Activated T-helper 17 cell treated with anti-CD3 and anti-CD28 coated beads, Interleukin-2, amount 50 U/mL, for 72 hours (primary cell): ENCODE results near the gene KLHL9. TPM values are rescaled to one million over a fixed set of nuclear protein-coding genes. Genes with fewer than 3 reads are reported as not detected.

Experiments
- ATAC-seq: fragments of 150-1000 bp; cut with Tn5 transposase; replicated peaks from 2 replicates; pipeline ENCODE4 v1.10.0; 2021; ENCODE audit warnings: mild to moderate bottlenecking, moderate library complexity
- H3K27ac Mint-ChIP-seq: one replicate; pipeline ENCODE4 v1.8.0; 2022; ENCODE audit warnings: mixed read lengths
- H3K27me3 Mint-ChIP-seq: one replicate; pipeline ENCODE4 v1.8.0; 2022; ENCODE audit warnings: mixed read lengths
- H3K36me3 Mint-ChIP-seq: one replicate; pipeline ENCODE4 v1.8.0; 2022; ENCODE audit warnings: low read depth, mild to moderate bottlenecking, mixed read lengths
- H3K4me1 Mint-ChIP-seq: one replicate; pipeline ENCODE4 v1.8.0; 2022; ENCODE audit warnings: mixed read lengths
- H3K4me3 Mint-ChIP-seq: one replicate; pipeline ENCODE4 v1.8.0; 2022; ENCODE audit warnings: mild to moderate bottlenecking, mixed read lengths
- H3K9me3 Mint-ChIP-seq: one replicate; pipeline ENCODE4 v1.8.0; 2022; ENCODE audit warnings: mixed read lengths
- total RNA-seq, 2 donors: library from RNA; stranded (reverse); gene quantifications; one replicate each; pipeline ENCODE4 v1.2.3, GENCODE V29; 2022

The KLHL9 gene
- total RNA-seq, 2 donors from 2014 or later, result 10.5 to 13.7 TPM

GRCh38 chr9:21294364-21294774 is 40.8 kb downstream of the KLHL9 start:
- Mint-ChIP-seq H3K9me3 (no peaks in the 10 kb centered on the region), H3K36me3 (no peaks in the 10 kb centered on the region), H3K4me3 (no peak overlapping the region), H3K27ac (no peak overlapping the region), H3K27me3 (peaks cover 12% of the 10 kb centered on the region), H3K4me1 (peaks cover 3% of the 10 kb centered on the region)
- ATAC-seq, result peak; percentile 77

GRCh38 chr9:21289848-21290247 is 45.4 kb downstream of the KLHL9 start:
- Mint-ChIP-seq H3K4me1 (peaks cover 3% of the 10 kb centered on the region), H3K4me3 (no peak overlapping the region), H3K27me3 (peaks cover 20% of the 10 kb centered on the region), H3K36me3 (no peaks in the 10 kb centered on the region), H3K27ac (no peak overlapping the region), H3K9me3 (no peaks in the 10 kb centered on the region)
- no peak for ATAC-seq

GRCh38 chr9:21287280-21287679 is 47.9 kb downstream of the KLHL9 start:
- H3K36me3 Mint-ChIP-seq, result no peaks in the 10 kb centered on the region
- H3K9me3 Mint-ChIP-seq, result no peaks in the 10 kb centered on the region
- no peak overlapping the region for H3K27ac Mint-ChIP-seq
- no peaks in the 10 kb centered on the region for H3K4me1 Mint-ChIP-seq
- H3K27me3 Mint-ChIP-seq, result peaks cover 16% of the 10 kb centered on the region
- no peak for ATAC-seq
- H3K4me3 Mint-ChIP-seq, result no peak overlapping the region

GRCh38 chr9:21286659-21287058 is 48.5 kb downstream of the KLHL9 start:
- peaks cover 16% of the 10 kb centered on the region for H3K27me3 Mint-ChIP-seq
- no peak overlapping the region for H3K4me3 Mint-ChIP-seq
- ATAC-seq, result no peak
- no peaks in the 10 kb centered on the region for H3K4me1 Mint-ChIP-seq
- no peaks in the 10 kb centered on the region for H3K9me3 Mint-ChIP-seq
- no peak overlapping the region for H3K27ac Mint-ChIP-seq
- no peaks in the 10 kb centered on the region for H3K36me3 Mint-ChIP-seq

- no peaks in the 10 kb centered on the region for H3K4me1 Mint-ChIP-seq
- H3K4me3 Mint-ChIP-seq, result no peak overlapping the region
- H3K9me3 Mint-ChIP-seq, result no peaks in the 10 kb centered on the region
- H3K27me3 Mint-ChIP-seq, result peaks cover 18% of the 10 kb centered on the region
- H3K36me3 Mint-ChIP-seq, result no peaks in the 10 kb centered on the region
- ATAC-seq, result no peak
- no peak overlapping the region for H3K27ac Mint-ChIP-seq
Measured at GRCh38 chr9:21286099-21286498, 49.1 kb downstream of the KLHL9 start.

GRCh38 chr9:21281275-21281674 is 53.9 kb downstream of the KLHL9 start:
- no peaks in the 10 kb centered on the region for H3K36me3 Mint-ChIP-seq
- H3K27ac Mint-ChIP-seq, result no peak overlapping the region
- ATAC-seq, result no peak
- H3K9me3 Mint-ChIP-seq, result peaks cover under 1% of the 10 kb centered on the region
- H3K4me3 Mint-ChIP-seq, result no peak overlapping the region
- H3K4me1 Mint-ChIP-seq, result no peaks in the 10 kb centered on the region
- H3K27me3 Mint-ChIP-seq, result peaks cover 15% of the 10 kb centered on the region

Other genes with a start within 250 kb of the KLHL9 start
- not detected for gene IFNW1, start 193.6 kb downstream of the KLHL9 start, total RNA-seq
- gene IFNA21, start 168.7 kb downstream of the KLHL9 start, total RNA-seq, result not detected
- not detected for gene IFNA4, start 147.8 kb downstream of the KLHL9 start, total RNA-seq
- not detected for gene IFNA7, start 133.2 kb downstream of the KLHL9 start, total RNA-seq
- not detected for gene IFNA10, start 128.3 kb downstream of the KLHL9 start, total RNA-seq
- gene IFNA16, start 118.1 kb downstream of the KLHL9 start, total RNA-seq, result not detected
- not detected for gene IFNA17, start 107.2 kb downstream of the KLHL9 start, total RNA-seq
- gene IFNA14, start 95.4 kb downstream of the KLHL9 start, total RNA-seq, result not detected
- not detected for gene IFNA5, start 30.1 kb downstream of the KLHL9 start, total RNA-seq
- gene IFNA6, start 15.5 kb upstream of the KLHL9 start, total RNA-seq, result not detected
- gene IFNA13, start 32.7 kb upstream of the KLHL9 start, total RNA-seq, result not detected
- not detected for gene IFNA2, start 50.0 kb upstream of the KLHL9 start, total RNA-seq
- not detected for gene IFNA8, start 73.7 kb upstream of the KLHL9 start, total RNA-seq
- gene IFNA1, start 105.0 kb upstream of the KLHL9 start, total RNA-seq, result not detected
- gene IFNE, start 146.9 kb upstream of the KLHL9 start, total RNA-seq, result not detected